Stimulated activated CD4-positive, alpha-beta T cell treated with anti-CD3 and anti-CD28 coated beads, Interleukin-4, amount 100 ng/mL, for 48 hours (primary cell): Measurements from ENCODE around the gene DDX1.
"Not testable (repeated sequence)": the region's sequence is repeated elsewhere in the genome, so short reads cannot be mapped to it uniquely, and the experiment has no call there.

Source experiments
- DNase-seq, 2 donors: peaks; one replicate each; pipeline ENCODE4 v3.0.0-alpha.2; 2020; ENCODE audit warnings: low read depth in 2 of 2

DDX1 gene

GRCh38 chr2:15591692-15592463, at the start of gene DDX1:
Gene DDX1 (plus strand): TSS chr2:15591868. CDS start chr2:15591934, 66 bp downstream.
- DNase-seq: peak; percentile 73 to 83

DNA sequence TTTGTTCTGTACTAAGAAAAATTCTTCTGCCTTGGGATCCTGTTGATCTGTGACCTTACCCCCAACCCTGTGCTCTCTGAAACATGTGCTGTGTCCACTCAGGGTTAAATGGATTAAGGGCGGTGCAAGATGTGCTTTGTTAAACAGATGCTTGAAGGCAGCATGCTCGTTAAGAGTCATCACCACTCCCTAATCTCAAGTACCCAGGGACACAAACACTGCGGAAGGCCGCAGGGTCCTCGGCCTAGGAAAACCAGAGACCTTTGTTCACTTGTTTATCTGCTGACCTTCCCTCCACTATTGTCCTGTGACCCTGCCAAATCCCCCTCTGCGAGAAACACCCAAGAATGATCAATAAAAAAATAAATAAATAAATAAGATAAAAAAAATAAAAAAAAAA, 49.4 kb upstream of the DDX1 start:
- DNase-seq: not testable (repeated sequence)

GRCh38 chr2:15543053-15543452, 48.6 kb upstream of the DDX1 start:
- no peak for DNase-seq

- no peak for DNase-seq
These were observed 48.1 kb upstream of the DDX1 start for GRCh38 chr2:15543541-15543940.

DNA sequence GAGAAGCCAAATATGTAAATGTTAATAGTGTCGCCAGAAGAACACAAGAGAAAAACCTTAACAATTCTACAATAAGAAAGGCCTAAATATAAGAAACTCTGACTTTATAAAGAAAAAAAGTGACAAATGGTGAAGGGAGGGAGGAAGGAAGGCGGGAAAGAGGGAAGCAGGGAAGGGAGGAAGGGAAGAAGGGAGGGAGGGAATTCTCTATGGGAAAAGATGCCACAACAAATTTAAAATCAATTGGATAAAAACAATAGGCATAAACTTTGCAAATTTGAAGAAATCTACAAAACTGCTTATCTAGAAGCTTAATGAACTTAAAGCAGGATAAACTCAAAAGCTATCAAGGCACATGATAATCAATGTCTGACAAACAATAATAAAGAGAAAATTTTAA, 47.4 kb upstream of the DDX1 start:
- DNase-seq: no peak

GRCh38 chr2:15546297-15547098, 45.2 kb upstream of the DDX1 start:
- DNase-seq: no peak

DNA sequence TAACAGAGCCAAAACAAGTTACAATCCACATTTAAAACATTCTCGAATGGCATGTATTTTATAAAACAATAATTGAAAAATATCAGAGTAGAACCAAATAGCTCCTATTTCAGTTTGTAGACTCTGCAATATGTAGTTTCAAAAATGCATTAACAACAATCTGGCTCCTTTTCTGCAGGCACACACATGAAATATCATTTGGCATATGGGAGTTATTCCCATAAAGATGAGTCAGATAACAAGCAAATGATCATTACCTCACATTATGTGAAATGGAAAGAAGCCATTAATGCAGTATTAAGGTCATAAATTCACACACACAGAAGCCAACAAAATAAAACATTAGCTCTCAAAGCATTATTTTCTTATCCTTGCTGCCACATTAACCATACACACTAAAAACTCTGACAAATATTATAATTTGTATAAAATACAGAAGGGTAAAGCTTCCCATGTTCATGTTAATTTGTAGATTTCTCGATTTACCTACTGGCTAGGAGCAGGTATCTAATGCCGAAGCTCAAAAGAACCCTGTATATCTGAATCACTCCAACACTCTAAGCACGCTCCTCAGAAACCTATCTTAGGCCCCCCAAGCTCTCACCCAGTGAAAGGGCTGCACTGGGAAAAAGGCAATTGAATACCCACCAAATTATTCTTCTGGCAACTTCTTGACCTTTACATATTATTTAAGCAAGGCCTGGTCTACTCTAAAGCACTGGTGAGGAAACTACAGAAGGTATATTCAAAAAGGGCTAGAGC, 44.4 kb upstream of the DDX1 start:
- DNase-seq: no peak

- no peak for DNase-seq
These were observed 42.7 kb upstream of the DDX1 start for GRCh38 chr2:15548974-15549373.

GRCh38 chr2:15553519-15553918, 38.1 kb upstream of the DDX1 start:
- no peak for DNase-seq

DNA sequence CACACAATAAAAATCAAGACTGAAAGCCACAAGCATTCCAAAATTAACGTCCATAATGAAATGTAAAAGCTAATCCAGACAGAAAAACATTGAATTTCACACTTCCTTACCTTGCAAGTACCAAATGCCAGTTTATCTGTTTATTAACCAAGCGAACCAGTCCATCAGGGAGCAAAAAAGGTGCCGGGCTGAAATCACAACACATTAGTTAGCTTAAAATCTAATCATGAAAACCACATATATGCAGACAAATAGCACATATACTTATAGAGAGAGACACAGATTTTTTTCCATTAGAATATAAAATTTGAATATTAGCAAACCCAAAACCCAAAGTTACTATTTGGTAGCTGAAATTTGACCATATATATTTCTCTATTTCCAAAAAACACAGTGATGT, 37.7 kb upstream of the DDX1 start:
- DNase-seq: no peak

DNA sequence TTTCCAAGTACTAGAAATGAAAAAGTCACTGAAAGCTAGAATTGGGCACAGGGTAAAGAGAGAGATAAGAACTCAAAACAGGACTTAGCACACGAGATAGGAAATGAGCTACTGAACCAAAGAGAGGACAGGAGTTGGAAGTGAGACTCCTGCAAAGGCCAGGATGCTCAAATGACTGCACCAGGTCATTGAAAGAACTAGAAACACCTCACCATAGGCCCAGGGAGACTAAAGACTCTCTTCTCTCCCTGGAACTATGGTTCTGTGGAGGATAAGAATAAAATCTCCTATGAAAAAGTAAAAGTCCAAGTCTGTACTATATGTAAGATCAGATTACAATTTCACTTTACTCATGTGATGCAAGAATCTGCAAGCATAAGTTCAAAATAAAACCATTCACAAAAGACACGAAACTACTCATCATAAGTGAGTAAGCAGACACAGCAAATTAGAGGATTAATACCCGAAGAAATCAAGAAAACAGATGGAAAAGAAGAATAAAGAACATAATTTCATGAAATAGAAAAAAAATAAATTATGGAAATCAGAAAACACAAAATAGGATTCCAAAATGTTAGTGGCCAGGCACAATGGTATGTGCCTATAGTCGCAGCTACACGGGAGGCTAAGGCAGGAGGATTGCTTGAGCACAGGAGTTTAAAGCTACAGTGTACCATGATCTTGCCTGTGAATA, 37.0 kb upstream of the DDX1 start:
- DNase-seq: no peak

- DNase-seq: no peak
These were observed 35.9 kb upstream of the DDX1 start for GRCh38 chr2:15555760-15556193.

- no peak for DNase-seq
These were observed 35.2 kb upstream of the DDX1 start for GRCh38 chr2:15556311-15556930.

- no peak for DNase-seq
These were observed 33.8 kb upstream of the DDX1 start for GRCh38 chr2:15557887-15558311.

DNA sequence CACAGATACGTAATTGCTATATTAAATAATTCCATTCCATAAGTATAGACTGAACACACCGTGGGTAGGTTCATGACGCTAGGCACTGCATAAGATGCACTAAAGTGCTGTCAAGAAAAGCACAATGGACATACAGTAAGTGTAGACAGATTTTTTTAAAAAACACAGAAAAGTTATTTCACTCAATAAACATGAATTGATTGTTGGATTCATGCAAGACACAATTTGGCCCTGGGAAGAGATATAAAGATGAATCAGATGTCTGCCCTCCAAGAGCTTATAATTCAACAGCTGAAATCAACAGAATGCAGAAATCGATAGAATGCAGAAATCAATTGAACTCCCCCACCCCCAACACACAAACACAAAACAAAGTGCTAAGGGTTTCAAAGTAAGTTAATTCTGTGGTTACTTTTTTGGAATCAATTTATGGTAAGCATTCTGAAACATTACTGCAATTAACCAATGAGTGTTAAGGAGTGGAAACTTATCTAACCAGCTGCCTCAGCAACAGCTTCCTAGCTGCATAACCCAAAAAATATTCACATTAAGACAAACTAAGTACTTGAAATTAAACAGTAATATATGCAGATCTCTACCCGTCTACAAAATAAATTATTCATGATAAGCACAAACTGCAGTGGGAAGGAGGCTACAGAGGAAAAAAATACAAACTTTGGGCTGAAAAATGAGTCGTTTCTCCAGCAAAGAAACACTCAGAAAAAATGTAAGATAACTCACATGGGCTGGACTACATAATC, 32.1 kb upstream of the DDX1 start:
- DNase-seq: no peak

DNA sequence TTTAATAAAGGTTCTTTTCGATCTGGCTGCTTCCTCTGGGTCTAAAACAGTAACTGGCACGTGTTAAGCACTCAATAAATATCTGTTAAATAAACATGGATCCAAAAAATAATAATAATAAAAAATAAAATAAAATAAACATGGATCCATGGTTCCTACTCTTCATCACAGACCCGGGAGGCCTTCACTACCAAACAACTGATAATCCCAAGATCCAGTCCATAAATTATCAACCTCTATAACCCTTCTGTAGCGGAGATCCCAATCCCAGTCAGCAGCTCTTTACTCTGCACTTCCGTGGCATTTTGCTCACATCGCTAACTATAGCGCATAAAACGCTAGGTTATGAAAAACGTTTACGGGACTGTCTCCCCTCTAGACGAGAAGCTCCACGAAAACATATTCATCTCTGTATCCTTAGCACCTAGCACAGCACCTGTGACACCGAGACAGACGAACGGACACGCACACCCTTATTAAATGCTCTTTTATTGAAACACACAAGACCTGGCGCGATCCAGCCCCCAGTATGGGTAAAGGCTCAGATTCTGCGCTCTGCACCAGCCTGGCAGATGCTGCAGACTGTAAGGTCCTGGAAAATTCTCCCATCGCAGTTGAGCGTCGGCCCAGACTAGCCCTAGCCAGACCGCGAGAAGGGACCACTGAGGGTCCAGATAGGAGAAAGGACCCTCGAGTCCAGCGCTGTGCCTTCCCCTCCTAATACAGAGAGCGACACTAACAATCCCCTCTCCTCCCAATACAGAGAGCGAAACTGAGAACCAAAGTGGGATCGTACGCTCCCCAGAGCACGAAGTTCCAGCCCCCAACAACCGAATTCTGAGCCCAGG, 31.3 kb upstream of the DDX1 start:
- DNase-seq: no peak

GRCh38 chr2:15560988-15561573, 30.6 kb upstream of the DDX1 start, which contains the start of gene NBAS:
Gene NBAS (minus strand): TSS chr2:15561334. CDS start chr2:15561304, 30 bp downstream.
- DNase-seq: peak; percentile 62 to 69

DNA sequence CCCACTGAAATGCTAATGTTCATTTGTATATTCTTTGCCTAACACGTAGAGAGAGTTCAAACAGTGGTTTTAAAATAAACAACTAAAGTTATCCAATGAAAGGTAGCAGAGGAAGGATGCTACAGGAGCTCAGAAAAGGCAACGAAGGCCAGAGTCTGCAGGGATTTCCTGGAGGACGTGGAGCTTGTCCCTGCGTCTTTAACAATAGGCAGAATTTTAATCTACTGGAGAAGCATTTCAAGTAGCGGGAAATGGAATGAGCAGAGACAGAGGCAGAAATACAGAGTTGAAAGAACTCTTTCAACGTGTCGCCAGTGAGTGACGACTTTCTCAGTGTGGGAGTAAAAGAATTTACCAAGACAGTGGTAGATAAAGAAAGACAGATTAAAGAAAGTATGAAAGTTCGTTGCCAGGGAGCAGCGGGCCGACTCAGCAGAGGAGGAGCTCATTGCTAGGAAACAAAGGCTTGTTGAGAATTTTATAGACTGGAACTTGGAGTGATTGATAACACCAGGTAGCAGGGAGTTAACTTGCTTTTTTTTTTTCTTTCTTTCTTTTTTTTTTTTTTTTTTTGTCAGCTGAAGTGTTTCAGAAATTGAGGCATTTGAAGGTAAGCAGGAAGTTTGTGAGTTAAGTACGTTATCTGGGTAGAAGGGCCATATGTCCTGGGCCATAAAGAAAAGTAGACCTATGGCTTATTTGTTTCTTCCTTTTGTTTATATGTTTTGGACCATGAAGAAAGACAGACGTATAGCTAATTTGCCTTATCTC, 29.9 kb upstream of the DDX1 start:
- peak in 1 of 2 donors; percentile 18 for DNase-seq
